Measurements from ENCODE around the gene ZC3H14. TPM values are rescaled to one million over a fixed set of nuclear protein-coding genes. Genes with fewer than 3 reads are reported as not detected.

The ZC3H14 gene
- total and polyA plus RNA-seq, 5 donors from 2014 or later, result 39.8 to 50.8 (median 44.8) TPM

GRCh38 chr14:88572117-88572516 is 9.3 kb downstream of the ZC3H14 start:
- H3K4me1 Mint-ChIP-seq, result peaks cover 0 to 6% (median 1%) of the 10 kb centered on the region in 4 donors
- Histone ChIP-seq H3K4me3 (ENCODE audit: low read depth, low read length) (no peak overlapping the region), H3K27me3 (ENCODE audit: control insufficient read depth, insufficient read depth, low read length) (no peaks in the 10 kb centered on the region), H3K9me3 (ENCODE audit: control insufficient read depth in 2 of 2, low read length in 2 of 2) (no peaks in the 10 kb centered on the region), H3K4me1 (ENCODE audit: control insufficient read depth, insufficient read depth, low read length, poor library complexity, severe bottlenecking) (no peaks in the 10 kb centered on the region), H3K36me3 (ENCODE audit: control insufficient read depth, insufficient read depth, low read length) (peaks cover 87% of the 10 kb centered on the region), H3K27ac (ENCODE audit: insufficient read depth, low read length, poor library complexity, severe bottlenecking) (no peak overlapping the region)
- no peak overlapping the region for H3K4me3 Mint-ChIP-seq
- peaks cover 49% of the 10 kb centered on the region for H3K36me3 Mint-ChIP-seq
- no peak for ATAC-seq (ENCODE audit: low read depth in 2 of 2)
- no peak for DNase-seq
- no peak overlapping the region for H3K27ac Mint-ChIP-seq
- no peaks in the 10 kb centered on the region for H3K27me3 Mint-ChIP-seq
- H3K9me3 Mint-ChIP-seq, result no peaks in the 10 kb centered on the region

DNA sequence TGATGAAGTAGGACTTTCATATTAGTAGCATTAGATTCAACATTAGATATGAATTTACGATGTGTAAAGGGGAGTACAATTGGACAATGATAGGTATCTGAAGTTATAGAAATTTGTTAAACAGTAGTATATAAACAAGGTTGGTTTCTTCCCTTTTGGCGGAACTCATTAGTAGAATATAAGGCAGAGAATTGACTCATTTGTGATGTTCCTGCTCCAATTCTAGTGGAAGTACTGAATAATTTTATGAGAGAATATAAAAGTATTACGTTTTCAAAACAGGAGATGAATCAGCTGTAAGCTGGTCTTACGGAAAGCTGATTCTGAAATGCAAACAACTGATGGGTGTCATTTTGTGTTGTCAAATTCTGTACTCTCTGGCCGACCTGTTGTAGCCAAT is 13.4 kb downstream of the ZC3H14 start:
- Mint-ChIP-seq H3K4me3 (no peak overlapping the region), H3K9me3 (no peaks in the 10 kb centered on the region), H3K4me1 (peaks cover 0 to 12% (median 0%) of the 10 kb centered on the region in 4 donors), H3K27ac (no peak overlapping the region), H3K27me3 (no peaks in the 10 kb centered on the region), H3K36me3 (peaks cover 56% of the 10 kb centered on the region)
- H3K36me3 ChIP-seq (ENCODE audit: control insufficient read depth, insufficient read depth, low read length), result peaks cover 92% of the 10 kb centered on the region
- ATAC-seq (ENCODE audit: low read depth in 2 of 2) (no peak), DNase-seq (no peak)
- no peak overlapping the region for H3K27ac ChIP-seq (ENCODE audit: insufficient read depth, low read length, poor library complexity, severe bottlenecking)
- H3K4me3 ChIP-seq (ENCODE audit: low read depth, low read length), result no peak overlapping the region
- H3K27me3 ChIP-seq (ENCODE audit: control insufficient read depth, insufficient read depth, low read length), result no peaks in the 10 kb centered on the region
- H3K9me3 ChIP-seq (ENCODE audit: control insufficient read depth in 2 of 2, low read length in 2 of 2), result no peaks in the 10 kb centered on the region
- H3K4me1 ChIP-seq (ENCODE audit: control insufficient read depth, insufficient read depth, low read length, poor library complexity, severe bottlenecking), result no peaks in the 10 kb centered on the region

DNA sequence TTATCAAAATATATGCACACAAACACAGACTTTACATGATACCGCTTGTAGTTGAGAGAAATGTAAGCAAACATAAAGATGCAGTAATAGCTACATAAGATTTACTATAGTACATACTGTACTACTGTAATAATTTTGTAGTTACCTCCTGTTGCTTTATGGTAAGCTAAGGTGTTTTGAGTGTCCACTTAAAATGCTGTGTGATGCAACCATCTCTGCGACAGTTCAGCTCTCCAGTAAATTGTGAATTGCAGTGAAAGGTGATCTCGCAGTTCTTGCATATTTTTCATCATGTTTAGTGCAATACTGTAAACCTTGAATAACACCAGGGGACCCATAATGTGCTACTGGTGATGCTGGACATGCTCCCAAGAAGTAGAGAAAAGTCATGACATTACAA is 21.6 kb downstream of the ZC3H14 start:
- no peak for ATAC-seq (ENCODE audit: low read depth in 2 of 2)

GRCh38 chr14:88588081-88588480 is 25.2 kb downstream of the ZC3H14 start:
- Histone ChIP-seq H3K27me3 (ENCODE audit: control insufficient read depth, insufficient read depth, low read length) (no peaks in the 10 kb centered on the region), H3K4me3 (ENCODE audit: low read depth, low read length) (no peak overlapping the region), H3K36me3 (ENCODE audit: control insufficient read depth, insufficient read depth, low read length) (peaks cover 50% of the 10 kb centered on the region), H3K27ac (ENCODE audit: insufficient read depth, low read length, poor library complexity, severe bottlenecking) (no peak overlapping the region), H3K4me1 (ENCODE audit: control insufficient read depth, insufficient read depth, low read length, poor library complexity, severe bottlenecking) (no peaks in the 10 kb centered on the region), H3K9me3 (ENCODE audit: control insufficient read depth in 2 of 2, low read length in 2 of 2) (no peaks in the 10 kb centered on the region)
- Mint-ChIP-seq H3K27me3 (no peaks in the 10 kb centered on the region), H3K4me3 (no peak overlapping the region), H3K4me1 (peaks cover 3 to 21% (median 14%) of the 10 kb centered on the region in 4 donors), H3K27ac (peak overlapping the region in 1 of 3 donors; percentile 42), H3K36me3 (peaks cover 50% of the 10 kb centered on the region), H3K9me3 (no peaks in the 10 kb centered on the region)
- DNase-seq (no peak), ATAC-seq (ENCODE audit: low read depth in 2 of 2) (no peak)

More for the DNA sequence above, 21.6 kb downstream of the ZC3H14 start:
- Mint-ChIP-seq H3K36me3 (peaks cover 49% of the 10 kb centered on the region), H3K27ac (no peak overlapping the region), H3K9me3 (no peaks in the 10 kb centered on the region), H3K4me3 (no peak overlapping the region), H3K27me3 (no peaks in the 10 kb centered on the region), H3K4me1 (peaks cover 3 to 25% (median 14%) of the 10 kb centered on the region in 4 donors)
- DNase-seq, result no peak
- no peak overlapping the region for H3K4me3 ChIP-seq (ENCODE audit: low read depth, low read length)
- H3K4me1 ChIP-seq (ENCODE audit: control insufficient read depth, insufficient read depth, low read length, poor library complexity, severe bottlenecking), result no peaks in the 10 kb centered on the region
- no peaks in the 10 kb centered on the region for H3K27me3 ChIP-seq (ENCODE audit: control insufficient read depth, insufficient read depth, low read length)
- H3K27ac ChIP-seq (ENCODE audit: insufficient read depth, low read length, poor library complexity, severe bottlenecking), result no peak overlapping the region
- H3K36me3 ChIP-seq (ENCODE audit: control insufficient read depth, insufficient read depth, low read length), result peaks cover 57% of the 10 kb centered on the region
- no peaks in the 10 kb centered on the region for H3K9me3 ChIP-seq (ENCODE audit: control insufficient read depth in 2 of 2, low read length in 2 of 2)

DNA sequence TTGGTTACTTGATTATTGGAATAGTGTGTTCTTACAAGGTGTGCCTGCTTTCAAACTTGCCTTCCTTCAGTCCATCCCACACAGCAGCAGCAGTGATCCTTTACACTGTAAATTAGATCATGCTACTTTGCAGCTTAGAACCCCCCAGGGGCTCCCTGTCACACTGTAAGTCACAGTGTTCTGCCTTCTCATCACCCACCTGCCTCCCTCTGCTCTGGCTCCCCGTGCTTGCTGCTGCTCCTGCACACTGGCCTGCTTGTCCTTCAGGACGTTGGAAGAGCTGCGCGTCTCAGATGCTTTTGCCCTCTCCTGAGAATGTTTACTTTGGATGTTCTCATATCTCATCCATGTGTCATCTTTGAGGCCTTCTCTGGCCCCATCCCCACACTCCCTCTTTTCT is 27.3 kb downstream of the ZC3H14 start:
- H3K27ac Mint-ChIP-seq, result peak overlapping the region in 2 of 3 donors; percentile 23 to 49

GRCh38 chr14:88592031-88592430 is 29.2 kb downstream of the ZC3H14 start:
- Mint-ChIP-seq H3K27ac (no peak overlapping the region), H3K4me3 (no peak overlapping the region), H3K4me1 (peaks cover 3 to 31% (median 12%) of the 10 kb centered on the region in 4 donors), H3K27me3 (no peaks in the 10 kb centered on the region), H3K9me3 (no peaks in the 10 kb centered on the region), H3K36me3 (peaks cover 55% of the 10 kb centered on the region)
- no peaks in the 10 kb centered on the region for H3K9me3 ChIP-seq (ENCODE audit: control insufficient read depth in 2 of 2, low read length in 2 of 2)
- peaks cover 64% of the 10 kb centered on the region for H3K36me3 ChIP-seq (ENCODE audit: control insufficient read depth, insufficient read depth, low read length)
- DNase-seq (no peak), ATAC-seq (ENCODE audit: low read depth in 2 of 2) (no peak)
- H3K4me1 ChIP-seq (ENCODE audit: control insufficient read depth, insufficient read depth, low read length, poor library complexity, severe bottlenecking), result no peaks in the 10 kb centered on the region
- H3K27me3 ChIP-seq (ENCODE audit: control insufficient read depth, insufficient read depth, low read length), result no peaks in the 10 kb centered on the region
- no peak overlapping the region for H3K4me3 ChIP-seq (ENCODE audit: low read depth, low read length)
- no peak overlapping the region for H3K27ac ChIP-seq (ENCODE audit: insufficient read depth, low read length, poor library complexity, severe bottlenecking)

More for the DNA sequence above, 27.3 kb downstream of the ZC3H14 start:
- Mint-ChIP-seq H3K27me3 (no peaks in the 10 kb centered on the region), H3K36me3 (peaks cover 58% of the 10 kb centered on the region), H3K4me1 (peaks cover 3 to 25% (median 11%) of the 10 kb centered on the region in 4 donors), H3K4me3 (peak overlapping the region in 1 of 4 donors; percentile 70), H3K9me3 (no peaks in the 10 kb centered on the region)
- H3K4me1 ChIP-seq (ENCODE audit: control insufficient read depth, insufficient read depth, low read length, poor library complexity, severe bottlenecking), result no peaks in the 10 kb centered on the region
- no peaks in the 10 kb centered on the region for H3K27me3 ChIP-seq (ENCODE audit: control insufficient read depth, insufficient read depth, low read length)
- DNase-seq, result no peak
- ATAC-seq (ENCODE audit: low read depth in 2 of 2), result no peak
- no peak overlapping the region for H3K27ac ChIP-seq (ENCODE audit: insufficient read depth, low read length, poor library complexity, severe bottlenecking)
- no peaks in the 10 kb centered on the region for H3K9me3 ChIP-seq (ENCODE audit: control insufficient read depth in 2 of 2, low read length in 2 of 2)
- peaks cover 61% of the 10 kb centered on the region for H3K36me3 ChIP-seq (ENCODE audit: control insufficient read depth, insufficient read depth, low read length)
- no peak overlapping the region for H3K4me3 ChIP-seq (ENCODE audit: low read depth, low read length)

GRCh38 chr14:88597038-88597437 is 34.2 kb downstream of the ZC3H14 start:
- no peak overlapping the region for H3K4me3 ChIP-seq (ENCODE audit: low read depth, low read length)
- peaks cover 18 to 44% (median 31%) of the 10 kb centered on the region in 4 donors for H3K4me1 Mint-ChIP-seq
- DNase-seq, result no peak
- peaks cover 0 to 1% (median 0%) of the 10 kb centered on the region in 7 donors for H3K9me3 Mint-ChIP-seq
- H3K27ac Mint-ChIP-seq, result peak overlapping the region in 2 of 3 donors; percentile 14 to 83
- no peaks in the 10 kb centered on the region for H3K9me3 ChIP-seq (ENCODE audit: control insufficient read depth in 2 of 2, low read length in 2 of 2)
- H3K27ac ChIP-seq (ENCODE audit: insufficient read depth, low read length, poor library complexity, severe bottlenecking), result no peak overlapping the region
- H3K36me3 Mint-ChIP-seq, result peaks cover 48% of the 10 kb centered on the region
- H3K36me3 ChIP-seq (ENCODE audit: control insufficient read depth, insufficient read depth, low read length), result peaks cover 42% of the 10 kb centered on the region
- no peak for ATAC-seq (ENCODE audit: low read depth in 2 of 2)
- H3K27me3 Mint-ChIP-seq, result no peaks in the 10 kb centered on the region
- no peak overlapping the region for H3K4me3 Mint-ChIP-seq
- H3K27me3 ChIP-seq (ENCODE audit: control insufficient read depth, insufficient read depth, low read length), result no peaks in the 10 kb centered on the region
- peaks cover 16% of the 10 kb centered on the region for H3K4me1 ChIP-seq (ENCODE audit: control insufficient read depth, insufficient read depth, low read length, poor library complexity, severe bottlenecking)

DNA sequence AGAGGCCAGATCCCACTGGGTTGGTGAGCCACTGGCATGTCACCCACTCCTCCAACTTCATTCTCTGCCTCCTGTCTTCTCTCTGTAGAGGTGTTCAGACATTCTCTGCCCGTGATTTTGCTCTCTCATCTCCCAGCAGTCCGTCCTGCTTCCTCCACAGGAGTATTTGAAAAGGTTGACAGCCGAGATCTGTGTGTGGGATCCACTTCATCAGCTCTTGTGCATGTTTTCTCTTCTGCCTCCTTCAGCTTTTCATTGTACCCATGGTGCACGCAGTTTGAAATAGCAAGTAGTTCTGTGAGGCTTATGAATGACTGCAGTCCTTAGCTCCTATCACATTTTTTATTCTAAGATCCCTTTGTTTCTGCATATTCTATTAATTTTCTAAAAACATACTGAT is 34.8 kb downstream of the ZC3H14 start:
- H3K4me3 ChIP-seq (ENCODE audit: low read depth, low read length), result no peak overlapping the region
- peaks cover 46% of the 10 kb centered on the region for H3K36me3 ChIP-seq (ENCODE audit: control insufficient read depth, insufficient read depth, low read length)
- no peak overlapping the region for H3K4me3 Mint-ChIP-seq
- H3K27ac ChIP-seq (ENCODE audit: insufficient read depth, low read length, poor library complexity, severe bottlenecking), result no peak overlapping the region
- ATAC-seq (ENCODE audit: low read depth in 2 of 2) (no peak), DNase-seq (no peak)
- peaks cover 21 to 44% (median 33%) of the 10 kb centered on the region in 4 donors for H3K4me1 Mint-ChIP-seq
- no peaks in the 10 kb centered on the region for H3K9me3 ChIP-seq (ENCODE audit: control insufficient read depth in 2 of 2, low read length in 2 of 2)
- no peaks in the 10 kb centered on the region for H3K27me3 ChIP-seq (ENCODE audit: control insufficient read depth, insufficient read depth, low read length)
- no peaks in the 10 kb centered on the region for H3K27me3 Mint-ChIP-seq
- peak overlapping the region in 2 of 3 donors; percentile 14 to 83 for H3K27ac Mint-ChIP-seq
- H3K4me1 ChIP-seq (ENCODE audit: control insufficient read depth, insufficient read depth, low read length, poor library complexity, severe bottlenecking), result peaks cover 16% of the 10 kb centered on the region
- H3K36me3 Mint-ChIP-seq, result peaks cover 52% of the 10 kb centered on the region
- peaks cover 0 to 1% (median 0%) of the 10 kb centered on the region in 7 donors for H3K9me3 Mint-ChIP-seq

Data from CD4-positive, CD25-positive, alpha-beta regulatory T cell (primary cell).